Stimulated activated naive CD8-positive, alpha-beta T cell treated with anti-CD3 and anti-CD28 coated beads, Interleukin-15, Interleukin-2, amounts not matched to agents 100 ng/mL and 50 ng/mL, for 24 hours (primary cell): Measurements from ENCODE around the gene NR2C1.
A peak's percentile ranks its signal among the peaks of the same experiment; 100 is the strongest.
"Not testable (repeated sequence)": the region's sequence is repeated elsewhere in the genome, so short reads cannot be mapped to it uniquely, and the experiment has no call there.

Experiments
- H3K27ac Mint-ChIP-seq: one replicate; pipeline ENCODE4 v1.8.0; 2021; ENCODE audit warnings: mild to moderate bottlenecking, mixed read lengths
- H3K27me3 Mint-ChIP-seq: one replicate; pipeline ENCODE4 v1.8.0; 2021; ENCODE audit warnings: mixed read lengths
- H3K36me3 Mint-ChIP-seq: one replicate; pipeline ENCODE4 v1.8.0; 2021; ENCODE audit warnings: low read depth, mixed read lengths
- H3K4me1 Mint-ChIP-seq: one replicate; pipeline ENCODE4 v1.8.0; 2021; ENCODE audit warnings: low read depth, mixed read lengths
- H3K4me3 Mint-ChIP-seq: one replicate; pipeline ENCODE4 v1.8.0; 2021; ENCODE audit warnings: mild to moderate bottlenecking, mixed read lengths
- H3K9me3 Mint-ChIP-seq: one replicate; pipeline ENCODE4 v1.8.0; 2021; ENCODE audit warnings: mixed read lengths

The NR2C1 gene

DNA sequence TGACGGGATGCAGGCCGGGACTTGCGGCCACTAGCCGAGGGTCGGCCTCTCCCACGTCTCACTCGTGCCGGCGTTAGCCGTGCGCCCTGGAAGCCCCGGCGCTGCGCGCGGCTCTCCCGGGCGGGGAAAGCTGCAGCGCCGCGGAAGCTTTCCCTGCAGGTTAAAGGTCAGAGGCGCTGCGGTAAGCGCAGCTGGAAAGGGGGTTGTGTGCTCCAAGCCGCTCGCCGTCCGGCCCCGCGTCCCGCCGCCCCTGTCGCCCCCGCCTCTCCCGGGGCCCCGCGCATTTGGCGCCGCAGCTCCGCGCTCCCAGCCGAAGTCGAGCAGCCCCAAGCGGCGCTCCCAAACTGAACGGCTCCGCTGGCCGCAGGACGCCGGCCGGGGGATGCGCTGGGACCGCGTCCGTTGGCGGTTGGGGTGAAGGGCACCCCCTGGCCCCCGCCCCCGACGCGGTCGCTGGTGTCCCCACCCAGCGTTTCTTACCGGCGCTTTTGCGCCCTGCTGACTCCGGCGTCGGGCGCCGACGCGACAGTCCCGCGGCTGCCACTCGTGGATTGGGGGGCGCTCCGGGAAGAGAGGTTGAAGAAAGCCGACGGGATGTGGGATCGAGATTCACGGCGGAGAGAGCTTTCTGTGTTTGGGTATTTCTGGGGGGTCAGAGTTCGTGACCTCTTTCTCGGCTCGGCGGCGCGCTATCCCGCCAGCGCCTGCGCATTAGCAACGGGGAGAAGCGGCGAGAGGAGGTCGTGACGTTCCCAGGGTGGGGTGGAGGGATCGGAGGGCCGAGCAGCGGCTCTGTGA is at the start of gene NR2C1:
TSS of gene NR2C1 (minus strand) at position 719 of the 798 bp plus-strand sequence. CDS start 6,234 bp downstream, outside the sequence.
- Mint-ChIP-seq H3K27ac (peak within 1 kb of the TSS; percentile 87), H3K4me3 (peak within 1 kb of the TSS; percentile 93), H3K4me1 (peaks cover 24% of the 10 kb centered on the region), H3K27me3 (no peaks in the 10 kb centered on the region), H3K9me3 (no peaks in the 10 kb centered on the region), H3K36me3 (peaks cover 12% of the 10 kb centered on the region)

DNA sequence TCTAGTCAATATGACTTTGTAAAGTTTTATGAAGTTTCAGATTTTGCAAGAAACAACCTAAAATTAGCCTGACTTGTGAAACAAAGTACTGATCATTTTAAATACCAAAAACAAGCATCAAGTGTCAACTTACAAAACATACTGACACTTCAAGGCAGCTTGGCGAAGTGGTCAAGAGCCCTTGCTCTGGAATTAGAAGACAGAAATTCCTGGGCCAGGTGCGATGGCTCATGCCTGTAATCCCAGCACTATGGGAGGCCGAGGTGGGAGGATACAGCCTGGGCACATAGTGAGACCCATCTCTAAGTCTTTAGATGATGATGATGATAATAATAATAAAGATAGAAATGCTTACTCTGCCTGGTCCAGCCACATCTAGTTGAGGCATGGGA is 45.4 kb upstream of the NR2C1 start:
- H3K27ac Mint-ChIP-seq, result no peak overlapping the region
- no peak overlapping the region for H3K4me3 Mint-ChIP-seq
- no peaks in the 10 kb centered on the region for H3K9me3 Mint-ChIP-seq
- H3K36me3 Mint-ChIP-seq, result no peaks in the 10 kb centered on the region
- H3K4me1 Mint-ChIP-seq, result no peaks in the 10 kb centered on the region
- H3K27me3 Mint-ChIP-seq, result no peaks in the 10 kb centered on the region

DNA sequence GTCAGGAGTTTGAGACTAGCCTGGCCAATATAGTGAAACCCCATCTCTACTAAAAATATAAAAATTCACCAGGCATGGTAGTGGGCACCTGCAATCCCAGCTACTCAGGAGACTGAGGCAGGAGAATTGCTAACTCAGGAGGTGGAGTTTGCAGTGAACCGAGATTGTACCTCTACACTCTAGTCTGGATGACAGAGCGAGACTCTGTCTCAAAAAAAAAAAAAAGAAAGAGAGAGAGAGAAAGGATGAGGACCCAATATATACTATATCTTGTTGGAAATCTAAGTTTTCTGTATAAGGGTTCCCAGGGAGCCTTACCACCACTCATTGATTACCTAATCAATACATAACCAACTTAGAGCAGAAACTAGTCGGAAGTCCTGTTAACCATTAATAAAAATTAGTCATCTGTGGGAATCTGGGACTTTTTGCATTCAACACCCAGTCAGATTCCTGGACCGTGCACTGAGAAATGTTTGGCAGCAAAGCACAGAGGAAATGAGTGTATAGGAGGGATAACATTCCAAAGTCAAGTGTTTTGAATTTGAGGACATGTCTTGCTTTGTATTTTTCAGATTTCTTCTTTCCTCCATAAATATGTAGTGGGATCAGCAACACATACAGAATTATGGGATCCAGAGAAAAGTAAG is 44.8 kb upstream of the NR2C1 start:
- H3K9me3 Mint-ChIP-seq, result no peaks in the 10 kb centered on the region
- no peaks in the 10 kb centered on the region for H3K27me3 Mint-ChIP-seq
- no peaks in the 10 kb centered on the region for H3K4me1 Mint-ChIP-seq
- H3K27ac Mint-ChIP-seq, result no peak overlapping the region
- no peak overlapping the region for H3K4me3 Mint-ChIP-seq
- no peaks in the 10 kb centered on the region for H3K36me3 Mint-ChIP-seq

DNA sequence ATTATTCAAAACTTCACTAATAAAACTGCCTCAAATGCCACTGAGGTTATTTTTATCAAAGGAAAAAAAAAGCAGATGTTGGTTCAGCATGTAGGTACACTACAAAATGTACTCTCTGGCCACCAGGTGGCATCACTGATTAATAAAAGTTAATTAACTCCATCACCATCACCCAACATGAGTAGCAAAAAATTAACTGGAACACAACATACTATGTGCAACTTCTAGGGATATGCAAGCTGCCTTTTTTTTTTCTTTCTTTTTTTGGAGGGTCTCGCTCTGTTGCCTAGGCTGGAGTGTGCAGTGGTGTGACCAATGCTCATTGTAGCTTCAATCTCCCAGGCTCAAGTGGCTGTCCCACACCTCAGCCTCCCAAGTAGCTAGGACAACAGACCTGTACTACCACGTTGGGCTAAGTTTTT is 43.8 kb upstream of the NR2C1 start:
- H3K36me3 Mint-ChIP-seq, result no peaks in the 10 kb centered on the region
- no peaks in the 10 kb centered on the region for H3K4me1 Mint-ChIP-seq
- no peaks in the 10 kb centered on the region for H3K27me3 Mint-ChIP-seq
- H3K4me3 Mint-ChIP-seq, result no peak overlapping the region
- no peak overlapping the region for H3K27ac Mint-ChIP-seq
- no peaks in the 10 kb centered on the region for H3K9me3 Mint-ChIP-seq

DNA sequence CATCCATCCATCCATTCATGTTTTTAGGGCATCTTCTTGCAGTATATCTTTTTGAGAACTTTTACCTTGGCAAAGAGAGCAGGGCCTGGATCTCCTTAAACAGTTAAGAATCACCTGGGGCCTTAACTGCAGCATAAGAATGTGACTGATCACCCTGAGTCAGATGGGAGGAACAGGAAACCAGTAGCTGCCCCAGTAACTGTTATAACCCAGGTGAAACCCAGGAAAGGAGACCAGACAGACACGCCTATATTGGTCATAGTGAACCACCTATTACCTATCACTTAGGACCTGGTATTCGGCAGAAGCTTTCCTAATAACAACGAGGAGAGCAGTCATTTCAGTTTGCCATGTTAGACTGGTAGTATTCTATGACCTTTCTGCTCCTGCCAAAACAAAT is 43.4 kb upstream of the NR2C1 start:
- H3K27me3 Mint-ChIP-seq, result no peaks in the 10 kb centered on the region
- no peak overlapping the region for H3K27ac Mint-ChIP-seq
- H3K36me3 Mint-ChIP-seq, result no peaks in the 10 kb centered on the region
- H3K4me3 Mint-ChIP-seq, result no peak overlapping the region
- H3K9me3 Mint-ChIP-seq, result no peaks in the 10 kb centered on the region
- no peaks in the 10 kb centered on the region for H3K4me1 Mint-ChIP-seq

DNA sequence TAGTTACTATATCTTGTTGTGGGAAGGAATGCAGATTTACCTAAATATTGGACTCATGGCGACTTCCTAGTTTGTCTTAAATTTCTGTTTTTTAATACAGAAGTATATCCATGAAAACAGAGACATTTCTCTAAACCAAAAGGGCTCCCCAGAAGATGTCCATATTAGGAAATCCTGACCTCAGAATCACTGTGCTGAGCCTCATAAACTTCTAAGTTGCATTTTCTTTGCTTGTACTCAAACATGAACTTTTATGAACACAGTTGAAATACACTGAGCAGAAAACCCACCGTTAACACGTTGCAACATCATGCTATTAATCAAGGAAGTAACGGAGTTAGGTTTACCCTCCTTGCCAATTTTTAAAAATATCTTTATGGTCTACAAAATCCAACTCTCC is 42.9 kb upstream of the NR2C1 start:
- Mint-ChIP-seq H3K36me3 (no peaks in the 10 kb centered on the region), H3K4me1 (no peaks in the 10 kb centered on the region), H3K9me3 (no peaks in the 10 kb centered on the region), H3K4me3 (no peak overlapping the region), H3K27ac (no peak overlapping the region), H3K27me3 (no peaks in the 10 kb centered on the region)

DNA sequence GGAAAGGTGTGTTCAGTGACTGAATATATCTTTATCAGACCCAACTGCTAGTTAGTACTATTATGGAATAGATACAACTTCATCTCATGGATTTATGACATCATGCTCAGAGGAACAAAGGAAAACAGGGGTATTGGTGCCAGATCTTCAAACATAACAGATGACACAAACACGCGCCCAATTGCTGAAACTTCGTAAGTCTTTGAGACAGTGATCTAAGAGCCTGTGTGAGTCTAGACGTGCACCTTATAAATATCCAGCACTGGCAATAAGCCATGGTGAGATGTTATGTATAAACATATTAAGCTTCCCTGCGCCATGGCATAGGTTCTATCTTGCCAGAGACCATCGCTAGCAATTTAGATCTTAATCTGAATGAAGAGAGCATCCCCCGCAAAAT is 42.2 kb upstream of the NR2C1 start:
- no peaks in the 10 kb centered on the region for H3K4me1 Mint-ChIP-seq
- H3K4me3 Mint-ChIP-seq, result no peak overlapping the region
- H3K27ac Mint-ChIP-seq, result no peak overlapping the region
- H3K27me3 Mint-ChIP-seq, result no peaks in the 10 kb centered on the region
- no peaks in the 10 kb centered on the region for H3K9me3 Mint-ChIP-seq
- no peaks in the 10 kb centered on the region for H3K36me3 Mint-ChIP-seq

DNA sequence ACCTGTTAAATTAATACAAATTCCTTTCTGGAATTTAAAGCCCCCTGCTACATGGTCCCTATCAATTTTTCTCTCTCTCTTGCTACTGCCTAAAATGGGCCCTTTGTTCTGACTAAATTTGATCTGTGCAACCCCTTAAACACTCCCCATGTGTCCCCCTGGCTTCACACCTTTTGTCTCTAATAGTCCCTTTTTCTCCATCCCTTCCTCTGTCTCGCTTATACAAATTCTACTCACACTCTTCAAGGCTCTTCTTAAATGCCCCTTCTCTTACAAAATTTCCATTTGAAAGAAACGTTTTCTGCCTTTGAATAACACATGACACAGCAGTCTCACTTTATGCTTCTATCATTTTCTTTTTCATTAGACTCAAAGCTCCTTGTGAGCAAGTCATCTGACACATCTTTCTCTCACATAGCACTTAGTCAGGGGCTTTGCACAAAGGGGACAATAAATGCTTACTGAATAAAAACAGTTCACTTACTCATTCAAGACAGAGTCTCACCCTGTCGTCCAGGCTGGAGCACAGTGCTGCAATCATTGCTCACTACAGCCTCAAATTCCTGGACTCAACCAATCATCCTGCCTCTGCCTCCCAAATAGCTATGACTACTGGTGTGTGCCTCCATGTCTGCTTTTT is 41.5 kb upstream of the NR2C1 start:
- Mint-ChIP-seq H3K27me3 (no peaks in the 10 kb centered on the region), H3K4me1 (no peaks in the 10 kb centered on the region), H3K4me3 (no peak overlapping the region), H3K9me3 (no peaks in the 10 kb centered on the region), H3K27ac (no peak overlapping the region), H3K36me3 (no peaks in the 10 kb centered on the region)

DNA sequence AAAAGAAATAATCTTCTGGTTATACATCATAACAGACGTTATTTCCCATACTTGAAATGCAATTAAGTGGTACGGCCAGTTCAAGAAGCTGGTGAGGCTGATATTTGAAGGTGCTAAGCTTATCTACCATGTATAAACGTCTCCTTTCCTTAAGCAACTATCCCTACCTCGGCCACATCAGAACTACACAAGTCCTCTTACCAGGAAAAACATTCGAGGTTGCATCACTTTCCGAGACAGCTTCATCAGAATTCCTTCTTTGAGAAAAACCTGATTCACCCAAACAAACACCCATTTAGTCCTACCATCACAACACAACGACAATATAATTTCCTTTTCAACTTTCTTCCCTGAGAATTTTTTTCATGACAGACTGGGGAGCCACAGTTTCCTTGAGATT is 33.9 kb upstream of the NR2C1 start:
- no peaks in the 10 kb centered on the region for H3K9me3 Mint-ChIP-seq
- H3K36me3 Mint-ChIP-seq, result no peaks in the 10 kb centered on the region
- H3K27ac Mint-ChIP-seq, result no peak overlapping the region
- no peaks in the 10 kb centered on the region for H3K27me3 Mint-ChIP-seq
- H3K4me1 Mint-ChIP-seq, result peaks cover 8% of the 10 kb centered on the region
- H3K4me3 Mint-ChIP-seq, result no peak overlapping the region

DNA sequence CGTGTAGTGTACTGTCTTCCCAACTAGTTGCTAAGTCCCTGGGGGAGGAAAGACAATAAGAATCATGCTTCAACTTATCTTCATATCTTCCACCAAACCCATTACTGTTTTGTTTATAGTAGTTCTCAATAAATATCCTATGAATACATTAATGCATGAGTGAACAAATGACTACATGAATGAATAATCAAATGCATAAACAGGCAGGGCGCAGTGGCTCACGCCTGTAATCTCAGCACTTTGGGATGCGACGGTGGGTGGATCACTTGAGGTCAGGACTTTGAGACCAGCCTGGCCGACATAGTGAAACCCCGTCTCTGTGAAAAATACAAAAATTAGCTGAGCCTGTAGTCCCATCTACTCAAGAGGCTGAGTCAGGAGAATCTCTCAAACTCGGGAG is 32.1 kb upstream of the NR2C1 start:
- Mint-ChIP-seq H3K27ac (no peak overlapping the region), H3K36me3 (no peaks in the 10 kb centered on the region), H3K4me3 (no peak overlapping the region), H3K9me3 (no peaks in the 10 kb centered on the region), H3K4me1 (peaks cover 8% of the 10 kb centered on the region), H3K27me3 (no peaks in the 10 kb centered on the region)

DNA sequence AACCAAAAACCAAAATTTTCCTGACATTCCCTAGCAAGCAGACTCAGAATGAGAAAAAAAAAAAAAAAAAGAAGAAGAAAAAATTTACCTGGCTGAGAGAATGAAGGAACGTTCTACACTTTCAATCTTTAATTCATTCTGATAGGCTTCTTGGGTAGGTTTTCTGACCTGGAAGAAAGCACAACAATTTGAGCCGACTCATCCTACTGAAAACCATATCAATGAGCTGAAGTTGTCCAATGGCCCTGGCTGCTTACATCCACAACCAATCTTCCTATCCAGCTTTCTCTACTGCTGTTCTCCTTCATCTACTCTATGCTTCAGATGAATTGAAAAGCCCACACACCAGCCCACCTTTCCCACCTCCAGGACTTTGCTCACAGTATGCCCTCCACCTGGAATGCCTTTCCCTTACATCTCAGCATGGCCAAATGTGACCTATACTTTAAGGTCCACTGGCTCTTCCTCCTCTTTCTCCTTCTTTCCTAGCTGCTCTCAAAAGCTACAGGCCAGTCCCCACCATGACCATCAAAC is 31.6 kb upstream of the NR2C1 start:
- Mint-ChIP-seq H3K9me3 (no peaks in the 10 kb centered on the region), H3K4me1 (peaks cover 8% of the 10 kb centered on the region), H3K4me3 (no peak overlapping the region), H3K36me3 (no peaks in the 10 kb centered on the region), H3K27me3 (no peaks in the 10 kb centered on the region), H3K27ac (no peak overlapping the region)

DNA sequence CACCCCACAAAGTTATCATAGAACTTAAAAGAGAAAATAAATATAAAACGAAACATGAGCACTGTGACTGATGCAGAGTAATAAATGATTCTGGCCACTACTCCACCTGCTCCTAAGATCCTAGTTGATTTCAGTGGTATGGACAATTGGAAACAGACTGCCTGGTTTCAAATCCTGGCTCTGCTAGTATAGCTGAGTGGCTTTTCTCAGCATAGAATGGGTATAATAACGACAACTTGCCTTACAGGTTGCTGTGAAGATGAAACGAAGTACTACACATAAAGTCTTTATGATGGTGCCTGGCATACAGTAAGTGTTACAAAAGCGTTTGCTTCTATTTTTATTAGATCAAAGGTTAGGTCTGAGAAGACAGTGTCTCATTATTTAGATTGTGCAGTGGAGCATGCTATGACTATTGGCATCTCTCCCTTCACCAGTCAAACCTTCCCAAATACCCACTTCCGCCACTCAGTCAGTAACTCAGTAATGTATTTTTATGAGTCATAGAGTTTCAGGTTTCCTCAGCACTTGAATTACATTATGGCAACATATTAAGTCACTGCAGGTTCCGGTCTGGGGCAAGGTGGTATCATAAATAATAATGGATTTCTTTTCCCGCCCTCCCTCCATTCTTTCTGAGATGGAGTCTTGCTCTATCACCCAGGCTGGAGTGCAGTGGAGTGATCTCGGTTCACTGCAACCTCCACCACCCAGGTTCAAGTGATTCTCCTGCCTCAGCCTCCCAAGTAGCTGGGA is 29.7 kb upstream of the NR2C1 start:
- Mint-ChIP-seq H3K27me3 (no peaks in the 10 kb centered on the region), H3K9me3 (no peaks in the 10 kb centered on the region), H3K4me1 (peaks cover 8% of the 10 kb centered on the region), H3K4me3 (no peak overlapping the region), H3K36me3 (no peaks in the 10 kb centered on the region), H3K27ac (peak overlapping the region; percentile 26)

DNA sequence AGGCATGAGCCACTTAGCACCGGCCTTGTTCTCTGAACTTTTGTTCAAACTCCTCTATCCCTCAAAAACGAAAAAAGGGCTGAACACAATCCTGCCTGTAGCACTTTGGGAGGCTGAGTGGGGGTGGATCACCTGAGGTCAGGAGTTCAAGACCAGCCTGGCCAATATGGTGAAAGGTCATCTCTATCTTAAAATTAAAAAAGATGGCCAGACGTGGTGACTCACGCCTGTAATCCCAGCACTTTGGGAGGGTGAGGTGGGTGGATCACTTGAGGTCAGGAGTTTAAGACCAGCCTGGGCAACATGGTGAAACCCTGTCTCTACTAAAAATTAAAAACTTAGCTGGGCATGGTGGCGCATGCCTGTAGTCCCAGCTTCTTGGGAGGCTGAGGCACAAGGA is 28.5 kb upstream of the NR2C1 start:
- not testable (repeated sequence) for H3K36me3 Mint-ChIP-seq, H3K27ac Mint-ChIP-seq, H3K27me3 Mint-ChIP-seq, H3K4me3 Mint-ChIP-seq, H3K9me3 Mint-ChIP-seq, H3K4me1 Mint-ChIP-seq

DNA sequence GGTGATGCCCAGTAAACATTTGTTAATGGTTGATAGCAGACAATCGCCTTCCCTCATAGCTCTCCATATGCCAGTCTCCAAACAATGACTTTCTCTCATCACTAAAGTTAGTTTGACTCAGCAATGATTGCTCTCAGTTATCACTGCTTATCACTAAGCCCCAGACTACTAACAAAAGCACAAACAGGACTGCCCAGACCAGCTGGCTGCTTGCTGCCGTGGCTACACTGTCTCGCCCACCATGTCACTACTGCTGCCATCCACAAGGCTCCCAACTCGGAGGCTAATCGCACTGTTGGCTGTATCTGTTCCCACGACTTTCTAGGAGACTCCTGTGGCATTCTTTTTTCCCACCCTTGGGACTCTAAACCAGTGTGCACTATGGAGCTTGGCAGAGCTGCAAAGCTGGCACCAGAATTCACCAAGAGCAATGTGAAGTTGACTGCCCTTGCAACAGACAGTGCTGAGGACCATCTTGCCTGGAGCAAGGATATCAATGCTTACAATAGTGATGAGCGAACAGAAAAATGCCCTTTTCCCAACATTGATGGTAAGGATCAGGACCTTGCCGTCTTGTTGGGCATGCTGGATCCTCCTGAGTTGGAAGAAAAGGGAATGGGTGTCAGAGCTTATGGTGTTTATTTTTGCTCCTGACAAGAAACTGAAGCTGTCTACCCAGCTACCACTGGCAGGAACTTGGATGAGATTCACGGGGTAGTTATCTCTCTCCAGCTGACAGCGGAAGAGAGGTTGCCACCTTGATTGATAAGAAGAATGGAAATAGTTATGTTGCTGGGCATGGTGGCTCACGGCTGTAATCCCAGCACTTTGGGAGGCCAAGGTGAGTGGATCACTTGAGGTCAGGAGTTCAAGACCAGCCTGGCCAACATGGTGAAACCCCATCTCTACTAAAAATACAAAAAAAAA is 27.1 kb upstream of the NR2C1 start:
- H3K27me3 Mint-ChIP-seq, result no peaks in the 10 kb centered on the region
- no peak overlapping the region for H3K4me3 Mint-ChIP-seq

More for the DNA sequence above, 27.1 kb upstream of the NR2C1 start:
- no peak overlapping the region for H3K27ac Mint-ChIP-seq
- H3K36me3 Mint-ChIP-seq, result no peaks in the 10 kb centered on the region
- H3K9me3 Mint-ChIP-seq, result no peaks in the 10 kb centered on the region
- peaks cover 8% of the 10 kb centered on the region for H3K4me1 Mint-ChIP-seq
